AG04450 (cell line): ENCODE results near the gene KRT40. TPM values are rescaled to one million over a fixed set of nuclear protein-coding genes. Genes with fewer than 3 reads are reported as not detected.

Source experiments
- CTCF ChIA-PET: fragments of 300-600, 350-600 bp; formaldehyde crosslinking; extraction: SDS; loops from one replicate; lab custom pipeline; 2022; ENCODE audit warnings: antibody characterized with exemption, inconsistent platforms; lab: Charles Lee
- POLR2A ChIA-PET: fragments of 350-600 bp; formaldehyde crosslinking; extraction: SDS; loops from one replicate; lab custom pipeline; 2021; ENCODE audit warnings: antibody characterized with exemption, inconsistent platforms; lab: Yijun Ruan, JAX
- DNase-seq: peaks from one replicate; pipeline ENCODE4 v3.0.0-alpha.2; 2011; ENCODE audit warnings: low read depth, low spot score
- H3K27ac ChIP-seq: one replicate; pipeline ENCODE4 v1.5.1; 2012; ENCODE audit warnings: low read depth, low read length, control low read depth
- H3K27me3 ChIP-seq: one replicate; pipeline ENCODE4 v1.6.0; 2012; ENCODE audit warnings: low read length; ENCODE audit not compliant: control insufficient read depth, insufficient read depth
- H3K4me3 ChIP-seq: 2 replicates; pipeline ENCODE4 v1.5.1; 2011; ENCODE audit warnings: mild to moderate bottlenecking, low read depth, low read length, control low read depth
- H3K9me3 ChIP-seq: 2 replicates; pipeline ENCODE4 v1.5.1; 2012; ENCODE audit warnings: low read length; ENCODE audit not compliant: control insufficient read depth, insufficient read depth
- polyA plus RNA-seq: library from polyadenylated mRNA; depleted of rRNA; stranded (reverse); fragments of >200 nt; gene quantifications from 2 replicates; pipeline ENCODE4 v1.2.3, GENCODE V29; 2011
- TF ChIP-seq, protein P1 (sequence below): IDR thresholded peaks from 2 replicates; pipeline ENCODE4 v1.5.1; 2011; ENCODE audit warnings: low read depth, low read length, control low read depth, inconsistent platforms

KRT40 gene
- polyA plus RNA-seq, 1 experiment: not detected

DNA sequence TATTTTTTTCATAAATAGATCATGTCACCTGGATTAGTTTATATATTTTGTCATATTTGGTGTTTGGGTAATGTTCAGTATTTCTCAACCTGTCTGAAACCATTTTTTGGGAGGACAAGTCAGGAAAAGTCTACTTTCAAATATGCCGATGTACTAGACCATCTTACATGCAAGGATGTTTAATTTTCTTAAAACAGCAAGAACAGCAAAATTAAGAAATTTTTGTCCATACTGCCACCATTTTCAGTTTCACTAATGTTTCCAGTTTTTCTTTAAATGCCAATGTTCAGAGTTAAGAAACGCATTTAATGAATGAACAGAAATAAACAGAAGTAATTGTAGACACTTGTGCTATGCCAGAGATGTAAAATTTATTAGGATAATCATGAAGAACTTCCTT, 9.0 kb upstream of the KRT40 start:
- CTCF ChIA-PET: no interaction called here
- TF ChIP-seq, protein P1, sequence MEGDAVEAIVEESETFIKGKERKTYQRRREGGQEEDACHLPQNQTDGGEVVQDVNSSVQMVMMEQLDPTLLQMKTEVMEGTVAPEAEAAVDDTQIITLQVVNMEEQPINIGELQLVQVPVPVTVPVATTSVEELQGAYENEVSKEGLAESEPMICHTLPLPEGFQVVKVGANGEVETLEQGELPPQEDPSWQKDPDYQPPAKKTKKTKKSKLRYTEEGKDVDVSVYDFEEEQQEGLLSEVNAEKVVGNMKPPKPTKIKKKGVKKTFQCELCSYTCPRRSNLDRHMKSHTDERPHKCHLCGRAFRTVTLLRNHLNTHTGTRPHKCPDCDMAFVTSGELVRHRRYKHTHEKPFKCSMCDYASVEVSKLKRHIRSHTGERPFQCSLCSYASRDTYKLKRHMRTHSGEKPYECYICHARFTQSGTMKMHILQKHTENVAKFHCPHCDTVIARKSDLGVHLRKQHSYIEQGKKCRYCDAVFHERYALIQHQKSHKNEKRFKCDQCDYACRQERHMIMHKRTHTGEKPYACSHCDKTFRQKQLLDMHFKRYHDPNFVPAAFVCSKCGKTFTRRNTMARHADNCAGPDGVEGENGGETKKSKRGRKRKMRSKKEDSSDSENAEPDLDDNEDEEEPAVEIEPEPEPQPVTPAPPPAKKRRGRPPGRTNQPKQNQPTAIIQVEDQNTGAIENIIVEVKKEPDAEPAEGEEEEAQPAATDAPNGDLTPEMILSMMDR: no peak
- no peak for DNase-seq
- no peak overlapping the region for H3K4me3 ChIP-seq
- no peaks in the 10 kb centered on the region for H3K9me3 ChIP-seq
- H3K27me3 ChIP-seq: no peaks in the 10 kb centered on the region
- H3K27ac ChIP-seq: no peak overlapping the region
- POLR2A ChIA-PET: no interaction called here

DNA sequence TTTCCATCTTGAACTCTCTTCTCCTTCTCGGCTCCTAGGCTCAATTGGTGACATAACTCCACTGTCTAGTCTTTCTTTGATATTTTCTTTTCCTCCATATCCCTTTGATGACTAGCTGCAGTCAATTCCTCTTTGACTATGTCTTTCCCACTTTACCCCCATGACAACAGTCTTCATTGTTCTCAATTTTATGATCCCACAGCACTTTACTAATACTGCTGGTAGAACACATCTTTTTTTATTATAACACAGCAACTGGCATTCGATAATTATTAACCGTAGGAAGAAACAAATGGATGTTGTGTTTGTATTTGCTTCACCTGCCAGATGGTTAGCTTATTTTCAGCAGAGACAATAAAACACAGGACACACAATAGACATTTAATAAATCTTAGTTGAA, 8.5 kb upstream of the KRT40 start:
- Histone ChIP-seq H3K27ac (no peak overlapping the region), H3K27me3 (no peaks in the 10 kb centered on the region), H3K4me3 (no peak overlapping the region), H3K9me3 (no peaks in the 10 kb centered on the region)
- no peak for DNase-seq
- POLR2A ChIA-PET: no interaction called here
- TF ChIP-seq, protein P1: no peak
- CTCF ChIA-PET: no interaction called here

DNA sequence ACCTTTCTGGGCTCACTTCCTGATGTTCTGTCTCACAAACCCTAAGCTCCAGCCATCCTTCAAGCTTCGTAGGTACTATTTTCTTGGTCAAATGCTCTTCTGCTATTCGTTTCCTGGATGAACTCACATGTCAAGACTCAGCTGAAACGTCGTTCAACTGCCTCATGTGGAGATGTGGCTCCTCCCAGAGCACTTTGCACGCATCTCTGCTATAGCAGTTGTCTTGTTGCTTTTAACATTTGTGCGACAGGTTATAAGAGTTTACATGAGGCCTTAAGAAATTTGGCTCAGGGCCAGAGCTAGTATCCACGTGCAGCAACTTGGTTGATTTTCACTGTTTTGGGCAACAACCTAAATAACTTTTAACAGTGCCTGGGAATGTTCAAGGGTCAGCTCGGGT, 2.8 kb upstream of the KRT40 start:
- no peaks in the 10 kb centered on the region for H3K9me3 ChIP-seq
- ChIA-PET POLR2A (no interaction called here), CTCF (no interaction called here)
- DNase-seq: no peak
- no peaks in the 10 kb centered on the region for H3K27me3 ChIP-seq
- H3K27ac ChIP-seq: no peak overlapping the region
- no peak overlapping the region for H3K4me3 ChIP-seq
- TF ChIP-seq, protein P1: no peak

DNA sequence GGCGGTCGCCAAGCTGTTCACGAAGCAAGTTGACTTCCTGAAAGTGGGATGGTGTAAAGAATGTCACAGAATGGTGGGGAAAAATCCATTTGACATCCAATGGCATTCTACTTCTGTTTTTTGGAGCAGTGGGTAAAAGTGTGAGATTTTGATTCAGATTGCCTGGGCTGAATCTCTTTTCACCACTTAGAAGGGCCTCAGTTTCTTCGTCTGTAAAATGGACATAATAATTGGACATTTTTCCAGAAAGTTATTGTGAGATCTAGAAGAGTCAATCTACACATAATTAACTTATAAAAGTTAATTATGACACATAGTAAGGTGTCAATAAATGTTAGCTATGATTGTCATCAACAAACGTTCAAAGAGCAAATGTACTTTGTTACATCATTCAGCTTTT, 3.0 kb downstream of the KRT40 start:
- CTCF ChIA-PET: interaction anchor here (0.7 to 1.1 kb wide), 2 partner anchors 27 to 341 kb away, joined by 3 read pairs; no protein-coding TSS in a partner anchor
- Histone ChIP-seq H3K4me3 (no peak overlapping the region), H3K9me3 (no peaks in the 10 kb centered on the region), H3K27ac (no peak overlapping the region), H3K27me3 (no peaks in the 10 kb centered on the region)
- DNase-seq: no peak
- POLR2A ChIA-PET: no interaction called here
- TF ChIP-seq, protein P1: no peak

DNA sequence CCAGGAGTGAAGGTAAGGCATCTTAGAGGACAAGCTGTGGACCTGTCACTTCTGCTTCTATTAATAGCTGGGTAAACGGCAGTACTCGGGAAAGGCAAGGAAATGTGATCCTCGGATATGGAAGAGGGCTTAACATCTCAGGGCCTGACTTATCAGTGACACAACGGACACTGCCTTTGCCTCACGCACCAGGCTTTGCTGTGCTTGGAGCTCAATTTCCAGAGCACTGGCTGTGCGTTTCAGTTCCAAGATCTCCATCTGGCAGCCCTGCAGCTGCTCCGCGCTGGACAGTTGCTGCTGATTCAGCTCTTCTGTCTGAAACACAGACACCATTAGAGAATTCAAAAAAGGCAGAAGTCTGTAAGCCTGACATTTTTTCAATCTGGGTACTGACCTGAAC, 3.5 kb downstream of the KRT40 start:
- Histone ChIP-seq H3K27ac (no peak overlapping the region), H3K9me3 (no peaks in the 10 kb centered on the region), H3K27me3 (no peaks in the 10 kb centered on the region), H3K4me3 (no peak overlapping the region)
- CTCF ChIA-PET: interaction anchor here (0.7 to 1.1 kb wide), 2 partner anchors 28 to 342 kb away, joined by 3 read pairs; no protein-coding TSS in a partner anchor
- TF ChIP-seq, protein P1: no peak
- POLR2A ChIA-PET: no interaction called here
- no peak for DNase-seq
